Measurements from ENCODE around the gene ATAD3A.
"Not testable (repeated sequence)": the region's sequence is repeated elsewhere in the genome, so short reads cannot be mapped to it uniquely, and the experiment has no call there.

Gene ATAD3A

DNA sequence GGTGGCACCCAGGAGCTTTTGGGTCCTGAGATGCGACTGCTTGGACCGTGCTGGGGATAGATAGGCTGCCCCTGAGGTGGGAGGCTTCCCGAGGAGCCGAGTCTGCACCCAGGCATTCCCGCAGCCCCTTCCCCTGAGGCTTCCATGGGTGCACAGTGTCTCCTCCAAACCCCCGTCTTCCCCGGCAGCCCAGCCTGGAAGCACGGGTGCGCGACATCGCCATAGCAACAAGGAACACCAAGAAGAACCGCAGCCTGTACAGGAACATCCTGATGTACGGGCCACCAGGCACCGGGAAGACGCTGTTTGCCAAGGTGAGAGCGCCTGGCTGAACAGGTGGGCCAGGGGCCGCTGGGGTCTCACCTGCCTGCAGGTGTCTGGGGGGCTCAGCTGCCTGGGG is 11.7 kb downstream of the ATAD3A start:
- not testable (repeated sequence) for H3K4me3 Mint-ChIP-seq; H3K27ac Mint-ChIP-seq; H3K4me1 Mint-ChIP-seq (ENCODE audit: low read depth); H3K36me3 Mint-ChIP-seq (ENCODE audit: low read depth); H3K9me3 Mint-ChIP-seq; H3K27me3 Mint-ChIP-seq (ENCODE audit: low read depth); DNase-seq (ENCODE audit: low spot score)

DNA sequence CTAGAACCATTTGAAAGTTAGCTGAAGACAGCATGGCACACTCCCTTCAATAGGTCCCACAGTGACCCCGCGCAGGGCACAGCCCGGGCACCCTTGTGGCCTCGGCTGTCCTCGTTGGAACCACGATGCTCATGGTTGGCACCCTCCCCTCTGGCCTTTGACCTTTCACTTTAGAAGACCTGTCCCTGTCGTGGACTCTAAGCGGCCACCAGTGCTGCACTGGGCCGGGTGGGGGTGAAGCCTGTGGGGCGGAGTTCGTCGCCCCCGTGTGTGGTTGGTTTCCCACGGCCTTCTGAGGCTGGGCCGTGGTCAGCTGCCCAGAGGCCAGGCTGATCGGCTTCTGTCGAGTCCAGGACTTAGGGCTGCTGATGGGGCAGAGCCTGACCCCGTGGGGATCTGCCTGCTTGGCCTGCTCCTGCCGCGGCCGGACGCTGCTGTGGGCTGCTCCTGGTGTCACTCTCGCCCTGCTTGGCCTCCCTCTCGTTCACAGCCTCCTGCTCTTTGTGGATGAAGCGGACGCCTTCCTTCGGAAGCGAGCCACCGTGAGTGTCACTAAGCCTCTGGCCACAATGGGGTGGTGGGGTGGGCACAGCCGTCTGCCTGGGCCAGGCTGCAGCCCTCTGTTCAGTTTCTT is 12.9 kb downstream of the ATAD3A start:
- H3K9me3 Mint-ChIP-seq; H3K27ac Mint-ChIP-seq; H3K27me3 Mint-ChIP-seq (ENCODE audit: low read depth); H3K4me3 Mint-ChIP-seq; H3K4me1 Mint-ChIP-seq (ENCODE audit: low read depth); DNase-seq (ENCODE audit: low spot score): not testable (repeated sequence)
- H3K36me3 Mint-ChIP-seq (ENCODE audit: low read depth) = peaks cover 13% of the 10 kb centered on the region

DNA sequence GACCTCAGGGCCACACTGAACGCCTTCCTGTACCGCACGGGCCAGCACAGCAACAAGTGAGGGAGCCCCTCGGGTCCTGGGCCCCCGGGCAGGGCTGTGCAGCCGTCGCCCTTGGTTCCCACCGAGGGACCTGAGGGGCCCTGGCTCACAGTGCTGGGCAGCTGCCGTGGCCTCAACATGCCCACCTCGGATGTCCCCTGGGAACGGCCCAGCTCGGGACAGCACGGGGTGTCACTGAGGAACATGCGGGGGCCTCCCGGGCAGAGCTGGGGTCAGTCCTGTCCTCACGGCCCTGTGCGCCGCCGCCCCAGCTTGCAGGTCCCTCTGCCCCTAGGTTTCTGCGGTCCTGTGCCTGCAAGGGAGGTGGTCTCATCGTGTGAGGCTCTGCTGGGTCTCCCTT is 14.5 kb downstream of the ATAD3A start:
- not testable (repeated sequence) for H3K27me3 Mint-ChIP-seq (ENCODE audit: low read depth); H3K9me3 Mint-ChIP-seq; H3K4me3 Mint-ChIP-seq; H3K27ac Mint-ChIP-seq; H3K4me1 Mint-ChIP-seq (ENCODE audit: low read depth); DNase-seq (ENCODE audit: low spot score)
- peaks cover 23% of the 10 kb centered on the region for H3K36me3 Mint-ChIP-seq (ENCODE audit: low read depth)

DNA sequence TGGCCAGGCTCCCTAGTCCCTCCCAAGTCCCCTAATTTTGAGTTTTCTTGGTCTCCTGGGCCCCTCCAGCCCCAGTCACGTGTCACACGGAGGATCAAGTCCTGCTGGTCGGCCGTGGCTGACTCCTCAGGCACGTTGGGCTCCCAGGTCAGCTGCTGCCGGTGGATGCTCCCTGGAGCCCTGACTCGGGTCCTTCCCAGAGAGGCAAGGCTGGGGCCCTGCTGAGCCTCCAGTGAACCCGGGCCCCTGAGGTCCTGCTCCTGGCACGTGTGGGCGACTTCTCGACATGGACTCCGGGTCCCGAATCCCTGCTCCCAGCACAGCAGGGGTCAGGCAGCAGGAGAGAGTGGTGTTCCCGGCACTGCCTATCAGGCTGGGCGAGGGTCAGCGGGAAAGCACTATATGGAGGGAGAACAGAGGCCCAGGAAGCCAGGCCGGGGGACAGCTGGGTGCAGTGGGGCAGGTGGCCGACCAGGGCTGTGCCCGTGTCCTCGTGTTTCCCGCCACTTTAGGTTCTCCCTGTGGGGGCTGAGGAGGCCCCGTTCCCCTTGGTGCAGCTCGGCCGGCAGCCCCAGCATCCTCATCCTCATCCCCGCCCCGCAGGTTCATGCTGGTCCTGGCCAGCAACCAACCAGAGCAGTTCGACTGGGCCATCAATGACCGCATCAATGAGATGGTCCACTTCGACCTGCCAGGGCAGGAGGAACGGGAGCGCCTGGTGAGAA is 15.3 kb downstream of the ATAD3A start:
- no peak overlapping the region for H3K4me3 Mint-ChIP-seq
- H3K4me1 Mint-ChIP-seq (ENCODE audit: low read depth) = no peaks in the 10 kb centered on the region
- DNase-seq (ENCODE audit: low spot score) = no peak
- H3K27me3 Mint-ChIP-seq (ENCODE audit: low read depth) = no peaks in the 10 kb centered on the region
- H3K36me3 Mint-ChIP-seq (ENCODE audit: low read depth) = peaks cover 28% of the 10 kb centered on the region
- H3K9me3 Mint-ChIP-seq = peaks cover 4% of the 10 kb centered on the region
- H3K27ac Mint-ChIP-seq = no peak overlapping the region

DNA sequence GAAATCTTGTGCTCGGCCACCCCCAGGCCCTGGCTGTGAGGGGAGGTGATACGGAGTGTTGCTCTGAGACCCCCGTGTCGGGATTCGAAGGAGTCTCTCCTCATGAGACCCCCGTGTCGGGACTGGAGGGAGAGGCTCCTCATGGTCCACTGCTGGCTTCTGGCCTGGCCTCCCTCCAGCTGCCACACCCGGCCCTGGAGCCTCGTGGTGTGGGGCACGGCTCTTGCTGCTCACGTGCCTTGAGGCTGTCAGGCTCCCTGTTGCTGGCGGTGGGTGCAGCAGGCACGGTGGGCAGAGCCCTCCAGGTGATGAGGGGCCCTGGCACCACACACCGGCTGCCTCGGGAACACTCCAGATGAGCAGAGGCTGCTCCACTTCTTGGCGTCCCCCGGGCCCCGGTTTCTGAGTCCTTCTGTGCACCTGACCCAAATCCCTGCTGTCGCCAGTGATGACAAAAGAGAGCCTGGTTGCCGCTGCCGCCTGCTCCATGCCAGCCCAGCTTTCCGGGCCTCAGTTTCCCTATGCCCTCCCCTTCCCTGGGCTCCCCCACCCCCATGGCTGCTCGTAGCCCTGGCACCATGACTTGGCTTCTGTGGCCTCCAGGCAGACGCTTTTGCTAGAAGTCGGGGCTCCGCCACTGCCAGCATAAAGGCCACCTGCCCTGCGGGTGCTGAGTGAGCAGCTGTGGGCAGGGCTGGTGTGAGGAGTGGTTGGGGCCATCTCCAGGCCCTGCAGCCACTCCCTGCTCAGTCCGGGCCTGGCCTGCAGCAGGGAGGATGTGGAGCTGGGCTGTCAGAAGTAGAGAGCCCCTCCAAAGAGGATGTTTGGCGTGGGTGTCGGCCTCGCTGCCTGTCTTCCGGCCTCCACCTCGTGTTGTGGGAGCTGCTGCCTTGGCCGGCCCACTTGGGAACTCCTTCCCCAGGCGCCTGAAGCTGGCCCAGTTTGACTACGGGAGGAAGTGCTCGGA is 16.6 kb downstream of the ATAD3A start:
- Mint-ChIP-seq H3K27me3 (ENCODE audit: low read depth) (no peaks in the 10 kb centered on the region), H3K4me3 (no peak overlapping the region), H3K9me3 (peaks cover 4% of the 10 kb centered on the region), H3K27ac (no peak overlapping the region), H3K4me1 (ENCODE audit: low read depth) (no peaks in the 10 kb centered on the region), H3K36me3 (ENCODE audit: low read depth) (peaks cover 28% of the 10 kb centered on the region)
- no peak for DNase-seq (ENCODE audit: low spot score)

DNA sequence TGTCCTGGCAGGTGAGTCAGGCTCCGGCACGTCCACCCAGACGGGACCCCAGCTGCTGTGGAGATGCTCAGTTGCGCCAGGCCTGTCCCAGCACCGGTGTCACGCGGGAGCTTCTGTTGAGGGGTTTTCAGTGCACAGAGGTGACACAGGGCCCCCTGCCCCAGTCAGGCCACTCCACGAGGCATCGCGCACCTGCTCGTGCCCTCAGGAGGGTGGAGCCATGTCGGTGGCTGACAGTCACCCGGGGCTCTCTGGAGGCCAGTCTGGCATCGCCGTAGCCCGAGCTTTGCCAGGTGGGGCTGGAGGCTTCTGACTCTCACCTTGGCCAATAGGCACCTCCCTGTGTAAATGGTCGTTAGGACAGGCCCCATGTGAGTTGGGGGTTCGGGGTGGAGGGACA is 17.4 kb downstream of the ATAD3A start:
- peaks cover 28% of the 10 kb centered on the region for H3K36me3 Mint-ChIP-seq (ENCODE audit: low read depth)

DNA sequence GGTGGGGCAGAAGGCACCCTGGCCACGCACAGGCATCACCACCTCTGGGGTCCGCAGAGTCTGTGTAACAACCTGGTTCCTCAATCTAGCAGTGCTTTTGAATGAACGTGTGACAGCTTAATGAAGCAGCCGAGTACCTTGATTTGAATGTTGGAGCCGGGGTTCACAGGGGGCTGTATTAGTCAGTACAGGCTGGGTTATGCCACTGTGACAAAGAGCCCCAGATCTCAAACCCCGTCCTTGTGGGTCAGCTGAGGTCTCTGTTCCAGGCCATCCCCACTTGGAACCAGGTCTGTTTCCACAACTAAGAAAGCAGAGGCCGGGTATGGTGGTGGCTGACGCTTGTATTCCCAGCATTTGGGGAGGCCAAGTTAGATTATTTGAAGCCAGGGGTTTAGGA is 18.0 kb downstream of the ATAD3A start:
- Mint-ChIP-seq H3K27me3 (ENCODE audit: low read depth) (no peaks in the 10 kb centered on the region), H3K36me3 (ENCODE audit: low read depth) (peaks cover 28% of the 10 kb centered on the region), H3K9me3 (peaks cover 4% of the 10 kb centered on the region), H3K4me3 (no peak overlapping the region), H3K27ac (no peak overlapping the region), H3K4me1 (ENCODE audit: low read depth) (no peaks in the 10 kb centered on the region)
- DNase-seq (ENCODE audit: low spot score) = no peak

More for the DNA sequence above, 17.4 kb downstream of the ATAD3A start:
- DNase-seq (ENCODE audit: low spot score) = no peak
- H3K9me3 Mint-ChIP-seq = peaks cover 4% of the 10 kb centered on the region
- H3K4me1 Mint-ChIP-seq (ENCODE audit: low read depth) = no peaks in the 10 kb centered on the region
- H3K27ac Mint-ChIP-seq = no peak overlapping the region
- H3K27me3 Mint-ChIP-seq (ENCODE audit: low read depth) = no peaks in the 10 kb centered on the region
- H3K4me3 Mint-ChIP-seq = no peak overlapping the region

DNA sequence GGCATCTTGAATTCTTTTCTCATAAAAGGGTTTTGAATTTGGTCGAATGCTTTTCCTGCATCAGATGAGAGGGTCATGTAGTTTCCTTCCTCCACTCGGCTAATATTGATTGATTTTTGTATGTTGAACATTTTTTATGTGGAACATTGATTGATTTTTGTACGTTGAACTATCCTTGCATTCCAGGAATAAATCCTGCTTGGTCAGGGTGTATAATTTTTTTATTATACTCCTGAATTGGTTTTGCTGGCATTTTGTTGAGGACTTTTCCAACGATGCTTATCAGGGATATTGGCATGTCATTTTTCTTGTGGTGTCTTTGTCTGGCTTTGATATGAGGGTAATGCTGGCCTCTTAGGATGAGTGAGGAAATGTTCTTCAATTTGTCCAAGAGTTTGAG is 20.0 kb downstream of the ATAD3A start:
- Mint-ChIP-seq H3K9me3 (peaks cover 4% of the 10 kb centered on the region), H3K4me1 (ENCODE audit: low read depth) (no peaks in the 10 kb centered on the region), H3K4me3 (no peak overlapping the region), H3K36me3 (ENCODE audit: low read depth) (peaks cover 28% of the 10 kb centered on the region), H3K27me3 (ENCODE audit: low read depth) (no peaks in the 10 kb centered on the region), H3K27ac (no peak overlapping the region)
- no peak for DNase-seq (ENCODE audit: low spot score)

DNA sequence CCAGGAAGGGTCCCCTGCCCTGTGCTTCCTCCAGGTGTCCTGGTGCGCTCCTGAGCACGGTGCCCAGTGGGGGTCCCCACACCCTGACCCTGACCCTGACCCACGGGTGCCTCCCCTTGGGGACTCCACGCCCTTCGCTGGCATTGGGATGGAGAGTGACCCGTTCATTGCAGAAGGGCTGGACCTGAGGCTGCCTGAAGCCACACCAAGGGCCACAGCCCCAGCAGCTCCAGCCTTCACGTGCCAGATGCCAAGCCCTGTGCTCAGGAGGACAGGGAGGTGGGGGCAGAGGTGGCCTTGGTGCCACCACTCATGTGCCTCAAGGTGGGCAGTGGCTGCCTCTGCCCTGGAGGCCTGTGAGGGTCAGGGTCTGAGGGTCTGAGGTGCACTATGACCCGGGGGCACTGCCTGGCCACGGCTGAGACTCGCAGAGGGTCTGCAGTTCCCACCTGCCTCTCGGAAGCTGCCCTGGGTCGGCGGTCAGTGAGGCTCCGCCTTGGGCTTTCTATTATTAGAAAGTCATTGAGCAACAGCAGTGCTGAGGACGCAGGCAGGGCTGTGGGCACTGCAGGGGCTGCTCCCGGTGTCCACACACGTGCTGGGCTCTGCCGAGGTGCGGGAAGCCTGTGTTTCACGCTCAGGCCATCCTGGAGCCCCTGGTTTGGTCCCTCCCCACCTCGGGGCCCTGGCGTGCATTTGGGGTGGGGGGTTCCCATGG is 21.4 kb downstream of the ATAD3A start:
- DNase-seq (ENCODE audit: low spot score); H3K9me3 Mint-ChIP-seq; H3K27ac Mint-ChIP-seq; H3K4me1 Mint-ChIP-seq (ENCODE audit: low read depth); H3K4me3 Mint-ChIP-seq; H3K27me3 Mint-ChIP-seq (ENCODE audit: low read depth): not testable (repeated sequence)
- peaks cover 25% of the 10 kb centered on the region for H3K36me3 Mint-ChIP-seq (ENCODE audit: low read depth)

DNA sequence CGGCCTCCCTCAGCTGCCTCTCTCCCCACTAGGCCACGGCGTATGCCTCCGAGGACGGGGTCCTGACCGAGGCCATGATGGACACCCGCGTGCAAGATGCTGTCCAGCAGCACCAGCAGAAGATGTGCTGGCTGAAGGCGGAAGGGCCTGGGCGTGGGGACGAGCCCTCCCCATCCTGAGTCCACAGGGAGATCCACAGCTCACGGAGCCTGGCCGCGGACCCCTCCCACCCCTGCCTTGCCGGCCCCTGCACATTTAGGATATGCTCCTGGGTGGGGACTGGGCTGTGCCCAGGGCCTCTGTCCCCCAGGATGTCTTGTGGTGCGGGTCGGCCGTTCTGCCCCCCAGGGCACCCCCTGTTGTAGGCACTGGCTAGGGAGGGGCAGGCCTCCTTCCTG is 21.9 kb downstream of the ATAD3A start:
- H3K36me3 Mint-ChIP-seq (ENCODE audit: low read depth) = peaks cover 24% of the 10 kb centered on the region
- H3K9me3 Mint-ChIP-seq; H3K4me1 Mint-ChIP-seq (ENCODE audit: low read depth); H3K27me3 Mint-ChIP-seq (ENCODE audit: low read depth); H3K4me3 Mint-ChIP-seq; H3K27ac Mint-ChIP-seq; DNase-seq (ENCODE audit: low spot score): not testable (repeated sequence)

DNA sequence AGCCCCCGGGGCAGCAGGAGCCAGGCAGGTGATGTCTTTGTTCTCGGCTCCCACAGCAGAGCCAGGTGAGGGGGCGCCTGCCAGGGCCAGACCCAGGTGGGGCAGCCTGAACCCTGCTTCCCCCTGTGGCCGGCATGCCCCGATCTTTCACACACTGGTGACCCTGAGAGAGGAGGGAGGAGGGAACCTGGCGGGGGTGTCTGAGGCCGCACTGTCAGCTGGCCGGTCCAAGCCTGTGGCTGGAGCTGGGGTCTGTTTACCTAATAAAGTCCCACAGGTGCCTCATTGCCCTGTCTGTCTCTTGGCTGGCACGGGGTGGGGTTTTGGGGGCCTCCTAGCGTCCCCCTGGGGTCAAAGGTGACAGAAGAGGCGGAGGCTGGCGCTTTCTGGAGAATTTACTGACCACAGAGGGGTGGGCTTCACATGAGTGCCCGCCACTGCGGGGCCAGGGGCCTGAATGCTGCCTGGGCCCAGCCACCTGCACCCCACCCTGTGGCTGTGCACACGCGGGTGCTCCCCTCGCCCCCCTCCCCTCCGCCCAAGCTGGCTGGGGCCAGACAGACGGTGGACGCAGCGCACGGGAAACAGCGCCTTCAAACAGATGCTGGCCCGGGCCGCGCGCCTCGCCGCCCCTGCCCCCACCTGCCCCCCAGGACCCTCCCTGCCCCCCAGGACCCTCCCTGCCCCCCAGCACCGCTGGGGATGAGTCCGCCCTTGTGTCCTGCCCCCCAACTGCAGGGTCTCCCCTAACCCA is 22.6 kb downstream of the ATAD3A start:
- Mint-ChIP-seq H3K36me3 (ENCODE audit: low read depth) (peaks cover 18% of the 10 kb centered on the region), H3K27ac (no peak overlapping the region), H3K27me3 (ENCODE audit: low read depth) (peaks cover 1% of the 10 kb centered on the region), H3K4me1 (ENCODE audit: low read depth) (no peaks in the 10 kb centered on the region), H3K9me3 (peaks cover 4% of the 10 kb centered on the region), H3K4me3 (no peak overlapping the region)
- DNase-seq (ENCODE audit: low spot score) = no peak

DNA sequence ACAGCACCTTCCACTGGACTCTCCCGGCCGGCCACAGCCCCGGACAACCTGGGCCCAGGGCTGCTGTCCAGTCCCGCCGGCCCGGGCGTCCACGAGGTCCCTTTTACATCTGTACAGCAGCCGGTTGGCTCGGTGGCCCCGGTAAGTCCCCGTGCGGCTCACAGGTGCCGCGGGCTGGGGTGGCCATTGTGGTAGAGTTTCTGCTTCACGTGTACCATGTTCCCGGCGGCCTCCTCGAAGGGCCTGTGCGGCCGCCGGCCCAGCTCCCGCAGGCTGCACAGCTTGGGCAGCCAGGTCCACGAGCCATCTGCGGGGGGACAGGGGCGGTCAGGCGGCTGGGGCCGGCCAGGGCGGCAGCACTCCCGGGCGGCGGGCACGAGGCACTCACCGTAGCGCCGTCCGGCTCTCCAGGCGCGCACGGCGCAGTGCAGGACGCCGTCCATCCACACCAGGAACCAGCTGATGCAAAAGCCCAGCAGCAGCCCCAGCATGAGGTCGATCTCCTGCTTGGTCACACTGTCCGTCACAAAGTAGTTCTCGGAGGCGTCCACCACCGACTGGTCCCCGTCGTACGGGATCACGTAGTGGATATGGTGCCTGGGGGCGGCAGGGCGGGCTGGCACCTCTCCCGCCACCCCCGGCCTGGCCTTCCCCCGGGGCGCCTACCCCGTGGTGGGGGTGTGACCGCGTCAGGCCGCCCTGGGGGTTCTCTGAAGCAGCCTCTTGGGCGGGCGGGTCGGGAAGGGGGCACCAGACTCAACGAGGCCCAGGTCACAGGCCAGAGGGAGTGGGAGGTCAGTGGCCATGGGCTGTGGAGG is 23.4 kb downstream of the ATAD3A start:
- Mint-ChIP-seq H3K27ac (no peak overlapping the region), H3K4me3 (no peak overlapping the region), H3K4me1 (ENCODE audit: low read depth) (no peaks in the 10 kb centered on the region), H3K36me3 (ENCODE audit: low read depth) (peaks cover 11% of the 10 kb centered on the region), H3K9me3 (peaks cover 4% of the 10 kb centered on the region), H3K27me3 (ENCODE audit: low read depth) (peaks cover 2% of the 10 kb centered on the region)
- no peak for DNase-seq (ENCODE audit: low spot score)

Data from T-helper 2 cell treated with Interferon-gamma antibody and Interleukin-4, amounts not matched to agents 5 μg/mL and 100 μg/mL, for 36 hours (primary cell).